SK-N-SH (cell line): ENCODE results near the gene RPS6KL1. TPM values are rescaled to one million over a fixed set of nuclear protein-coding genes. Genes with fewer than 3 reads are reported as not detected.

Source experiments
- CTCF ChIA-PET: fragments of 300-600, 350-600 bp; formaldehyde crosslinking; extraction: SDS; loops from one replicate; lab custom pipeline; 2021; lab: Yijun Ruan, JAX
- POLR2A ChIA-PET: fragments of 350-600 bp; sonication (Branson Sonifier 250); formaldehyde crosslinking; extraction: SDS; loops from one replicate; lab custom pipeline; 2020; ENCODE audit warnings: antibody characterized with exemption, inconsistent platforms; lab: Yijun Ruan, JAX
- DNase-seq: peaks from one replicate; pipeline ENCODE4 v3.0.0; 2012
- H2AFZ ChIP-seq: fragments of 200-600 bp; sonication (generic); 2 replicates; pipeline ENCODE4 v1.8.1; 2016; ENCODE audit warnings: antibody characterized with exemption, mild to moderate bottlenecking, low read depth
- H3F3A ChIP-seq: fragments of 200-600 bp; sonication (generic); replicated peaks from 2 replicates; pipeline ENCODE3; 2016; ENCODE audit warnings: antibody characterized with exemption, mild to moderate bottlenecking; ENCODE audit not compliant: insufficient read depth
- H3K27ac ChIP-seq, 2 experiments: fragments of 200-500 bp in 1 of 2; fragments of 200-600 bp in 1 of 2; sonication (Bioruptor generic) in 1 of 2; sonication (generic), shearing (Covaris generic) in 1 of 2; 2 replicates each; pipeline versions ENCODE4 v1.5.1 to v1.6.1; 2014 to 2016; ENCODE audit warnings: low read depth in 2 of 2, inconsistent platforms in 1 of 2, low read length in 1 of 2, mild to moderate bottlenecking in 1 of 2, mixed read lengths in 1 of 2
- H3K27me3 ChIP-seq: fragments of 200-600 bp; sonication (generic), shearing (Covaris generic); 2 replicates; pipeline ENCODE4 v1.6.1; 2016; ENCODE audit warnings: mixed run types; ENCODE audit not compliant: insufficient read depth
- H3K36me3 ChIP-seq, 2 experiments: fragments of 200-500 bp in 1 of 2; fragments of 200-600 bp in 1 of 2; sonication (Bioruptor generic) in 1 of 2; sonication (generic) in 1 of 2; replicated peaks in 1 of 2; 2 replicates each; pipeline versions ENCODE3 to v1.5.1; 2014 to 2016; ENCODE audit warnings: low read length in 1 of 2, mild to moderate bottlenecking in 1 of 2; ENCODE audit not compliant: insufficient read depth in 2 of 2, control insufficient read depth in 1 of 2
- H3K4me1 ChIP-seq, 2 experiments: fragments of 200-500 bp in 1 of 2; fragments of 200-600 bp in 1 of 2; sonication (Bioruptor generic) in 1 of 2; sonication (generic), shearing (Covaris generic) in 1 of 2; 2 replicates each; pipeline versions ENCODE4 v1.5.1 to v1.6.1; 2014 to 2016; ENCODE audit warnings: low read depth in 1 of 2, low read length in 1 of 2, mixed run types in 1 of 2; ENCODE audit not compliant: insufficient read depth in 2 of 2, control insufficient read depth in 1 of 2
- H3K4me2 ChIP-seq: fragments of 200-600 bp; sonication (generic), shearing (Covaris generic); 2 replicates; pipeline ENCODE4 v1.6.1; 2017; ENCODE audit warnings: mixed run types
- H3K4me3 ChIP-seq, 2 experiments: fragments of 200-500 bp in 1 of 2; fragments of 200-600 bp in 1 of 2; sonication (Bioruptor generic) in 1 of 2; sonication (generic), shearing (Covaris generic) in 1 of 2; 2 replicates each; pipeline versions ENCODE4 v1.5.1 to v1.8.1; 2014 to 2016; ENCODE audit warnings: low read depth in 2 of 2, inconsistent platforms in 1 of 2, low read length in 1 of 2, mild to moderate bottlenecking in 1 of 2, mixed read lengths in 1 of 2, moderate library complexity in 1 of 2
- H3K79me2 ChIP-seq: fragments of 200-600 bp; sonication (generic); 2 replicates; pipeline ENCODE4 v1.8.1; 2017; ENCODE audit warnings: mild to moderate bottlenecking; ENCODE audit not compliant: insufficient read depth
- H3K9ac ChIP-seq: fragments of 200-600 bp; sonication (generic); 2 replicates; pipeline ENCODE4 v1.6.1; 2017; ENCODE audit warnings: mixed run types
- H3K9me2 ChIP-seq: fragments of 200-600 bp; sonication (generic); 2 replicates; pipeline ENCODE4 v1.6.1; 2017; ENCODE audit warnings: mixed run types
- H3K9me3 ChIP-seq: fragments of 200-600 bp; sonication (generic); 2 replicates; pipeline ENCODE4 v1.6.1; 2017; ENCODE audit warnings: mixed run types, mild to moderate bottlenecking, moderate library complexity
- H4K20me1 ChIP-seq: fragments of 200-600 bp; sonication (generic); 2 replicates; pipeline ENCODE4 v1.6.1; 2017; ENCODE audit warnings: mild to moderate bottlenecking, mixed run types; ENCODE audit not compliant: insufficient read depth
- EZH2phosphoT487 ChIP-seq: fragments of 200-600 bp; sonication (generic); IDR thresholded peaks from 2 replicates; pipeline ENCODE4 v1.6.1; 2017; ENCODE audit warnings: low read depth, mixed run types, mild to moderate bottlenecking, antibody characterized with exemption, moderate library complexity, borderline replicate concordance
- IRF3 ChIP-seq: fragments of 150-350 bp; IDR thresholded peaks from 2 replicates; pipeline ENCODE4 v1.6.1; 2016; ENCODE audit warnings: mild to moderate bottlenecking, low read depth, low read length
- MAX ChIP-seq: IDR thresholded peaks from 2 replicates; pipeline ENCODE4 v1.4.0; 2012; ENCODE audit warnings: low read depth
- MEF2A ChIP-seq: IDR thresholded peaks from 2 replicates; pipeline ENCODE4 v1.4.0; 2012; ENCODE audit warnings: low read depth, borderline replicate concordance
- NFIC ChIP-seq: IDR thresholded peaks from 2 replicates; pipeline ENCODE4 v1.4.0; 2012; ENCODE audit warnings: borderline replicate concordance
- NRF1 ChIP-seq: IDR thresholded peaks from 2 replicates; pipeline ENCODE4 v1.6.1; 2012; ENCODE audit warnings: low read depth, mild to moderate bottlenecking, low read length
- WGBS: methylation state at CpG from one replicate; pipeline ENCODE4 v1.1.6; 2017; ENCODE audit warnings: low lambda C conversion rate; 5-methylcytosine and 5-hydroxymethylcytosine counted together
- polyA plus RNA-seq, 3 experiments: library from polyadenylated mRNA; depleted of rRNA; stranded (reverse); fragments of >200 nt; gene quantifications; 2 replicates each; pipeline ENCODE4 v1.2.3, GENCODE V29; 2012

The RPS6KL1 gene
- polyA plus RNA-seq, 1 of the 3 experiments (the other 2 are of a cell fraction) = 2.5 TPM

GRCh38 chr14:74879427-74880182, 43.5 kb downstream of the RPS6KL1 start:
- Histone ChIP-seq H3K4me2 (no peak overlapping the region), H2AFZ (no peak overlapping the region), H3K9me3 (no peaks in the 10 kb centered on the region), H3K9me2 (no peaks in the 10 kb centered on the region), H3K4me3 (no peak overlapping the region), H3K27me3 (no peaks in the 10 kb centered on the region), H3K9ac (no peak overlapping the region), H3K36me3 (peaks cover 0 to 5% of the 10 kb centered on the region in 2 experiments), H3K4me1 (peaks cover 0 to 17% of the 10 kb centered on the region in 2 experiments; a peak in 2 of 4 replicates), H3F3A (peaks cover 10% of the 10 kb centered on the region), H3K27ac (no peak overlapping the region), H3K79me2 (peaks cover 29% of the 10 kb centered on the region), H4K20me1 (peaks cover 25% of the 10 kb centered on the region)
- CTCF ChIA-PET = interaction anchor here (0.8 to 17.2 kb wide), 5 partner anchors 9 to 28 kb away, joined by 3 to 134 read pairs (median 4); no protein-coding TSS in a partner anchor
- DNase-seq = no peak
- POLR2A ChIA-PET = interaction anchor here (0.6 kb wide), 1 partner anchor 116 kb away, joined by 3 read pairs; no protein-coding TSS in a partner anchor
- no peak for TF ChIP-seq NRF1
- 80% methylated on average over 3 of the region's 3 CpGs for WGBS

- CTCF ChIA-PET = interaction anchor here (7.1 to 17.2 kb wide), 2 partner anchors 15 to 31 kb away, joined by 94 to 134 read pairs; no protein-coding TSS in a partner anchor
- no peaks in the 10 kb centered on the region for H3K36me3 ChIP-seq
- TF ChIP-seq IRF3 = no peak
- TF ChIP-seq MAX = no peak
- no peak for TF ChIP-seq EZH2phosphoT487
- no peak for TF ChIP-seq MEF2A
- TF ChIP-seq NFIC = no peak
- TF ChIP-seq, all 33 proteins: peak for 0
- H3K79me2 ChIP-seq = no peaks in the 10 kb centered on the region
- no peak within 1 kb of the TSS for H2AFZ ChIP-seq
- H3K9me2 ChIP-seq = no peaks in the 10 kb centered on the region
- no peak within 1 kb of the TSS for H3K4me3 ChIP-seq
- H4K20me1 ChIP-seq = no peaks in the 10 kb centered on the region
- no peak within 1 kb of the TSS for H3K27ac ChIP-seq
- H3K4me1 ChIP-seq = peaks cover 0 to 4% of the 10 kb centered on the region in 2 experiments; a peak in 1 of 4 replicates
- 84% methylated on average over 6 of the region's 13 CpGs for WGBS
- POLR2A ChIA-PET = no interaction called here
- DNase-seq = no peak
- peaks cover under 1% of the 10 kb centered on the region for H3F3A ChIP-seq
- no peak within 1 kb of the TSS for H3K4me2 ChIP-seq
- no peaks in the 10 kb centered on the region for H3K27me3 ChIP-seq
- no peaks in the 10 kb centered on the region for H3K9me3 ChIP-seq
- no peak within 1 kb of the TSS for H3K9ac ChIP-seq
Observed at GRCh38 chr14:74875941-74876913, 46.8 kb downstream of the RPS6KL1 start, which contains the start of gene PROX2. PROX2 (minus strand) TSS chr14:74876145; CDS start chr14:74863834, 12,311 bp downstream.
